OCI-LY1 (cell line): ENCODE results near the gene RAD51B.

Source experiments
- EZH2 ChIP-seq: fragments of 200-600 bp; sonication (generic), shearing (Covaris generic); IDR thresholded peaks from 2 replicates; pipeline ENCODE4 v1.8.0; 2017; ENCODE audit warnings: borderline replicate concordance, mixed run types, mild to moderate bottlenecking, antibody characterized with exemption, low read length, moderate library complexity, mixed read lengths
- TF ChIP-seq, protein P1 (sequence below): fragments of 200-600 bp; sonication (generic), shearing (Covaris generic); IDR thresholded peaks from 2 replicates; pipeline ENCODE4 v1.5.1; 2017; ENCODE audit warnings: mild to moderate bottlenecking, antibody characterized with exemption, low read length, moderate library complexity, mixed read lengths

DNA sequence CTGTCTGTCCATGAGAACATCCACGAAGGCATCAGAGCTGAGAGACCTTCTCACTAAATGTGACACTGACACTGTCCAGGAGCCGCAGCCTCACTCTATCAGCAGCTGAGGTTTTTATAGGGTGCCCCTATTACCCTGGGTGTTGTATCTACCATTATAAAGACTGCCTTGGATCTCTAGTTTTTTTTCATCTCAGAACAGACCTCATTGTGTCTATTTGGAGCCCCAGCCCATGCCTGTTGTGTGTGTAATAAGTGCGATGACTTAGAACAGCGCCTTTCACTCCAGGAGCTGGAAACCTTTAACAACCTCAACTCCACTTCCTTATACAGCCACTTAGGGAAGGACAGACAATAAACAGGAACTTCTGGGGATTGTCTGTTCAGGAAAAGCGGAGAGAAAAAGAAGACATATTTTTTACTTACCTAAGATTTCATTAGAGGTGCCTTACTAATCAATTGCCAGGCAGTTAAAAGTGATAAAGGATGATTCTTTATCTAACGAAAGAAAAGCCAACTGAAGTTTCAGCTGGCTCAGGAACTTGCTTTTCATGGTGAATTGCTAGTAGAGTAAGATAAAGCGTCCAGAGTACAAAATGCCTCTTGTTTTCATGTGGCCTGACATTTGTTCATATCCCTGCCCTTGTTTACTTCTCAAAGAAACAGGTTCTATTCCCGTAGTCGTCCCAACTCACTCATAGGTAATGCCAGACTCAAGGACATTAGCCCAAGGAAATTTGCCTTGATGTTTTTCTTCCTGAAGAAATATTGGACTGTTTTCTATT lies 420.6 kb downstream of the RAD51B start:
- TF ChIP-seq, protein P1, sequence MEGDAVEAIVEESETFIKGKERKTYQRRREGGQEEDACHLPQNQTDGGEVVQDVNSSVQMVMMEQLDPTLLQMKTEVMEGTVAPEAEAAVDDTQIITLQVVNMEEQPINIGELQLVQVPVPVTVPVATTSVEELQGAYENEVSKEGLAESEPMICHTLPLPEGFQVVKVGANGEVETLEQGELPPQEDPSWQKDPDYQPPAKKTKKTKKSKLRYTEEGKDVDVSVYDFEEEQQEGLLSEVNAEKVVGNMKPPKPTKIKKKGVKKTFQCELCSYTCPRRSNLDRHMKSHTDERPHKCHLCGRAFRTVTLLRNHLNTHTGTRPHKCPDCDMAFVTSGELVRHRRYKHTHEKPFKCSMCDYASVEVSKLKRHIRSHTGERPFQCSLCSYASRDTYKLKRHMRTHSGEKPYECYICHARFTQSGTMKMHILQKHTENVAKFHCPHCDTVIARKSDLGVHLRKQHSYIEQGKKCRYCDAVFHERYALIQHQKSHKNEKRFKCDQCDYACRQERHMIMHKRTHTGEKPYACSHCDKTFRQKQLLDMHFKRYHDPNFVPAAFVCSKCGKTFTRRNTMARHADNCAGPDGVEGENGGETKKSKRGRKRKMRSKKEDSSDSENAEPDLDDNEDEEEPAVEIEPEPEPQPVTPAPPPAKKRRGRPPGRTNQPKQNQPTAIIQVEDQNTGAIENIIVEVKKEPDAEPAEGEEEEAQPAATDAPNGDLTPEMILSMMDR: no peak
- TF ChIP-seq EZH2: no peak
